ENCODE data around the gene PLCB4. TPM values are rescaled to one million over a fixed set of nuclear protein-coding genes. Genes with fewer than 3 reads are reported as not detected.

PLCB4 gene
- total RNA-seq, 1 experiment from 2014 or later = 0.47 TPM

DNA sequence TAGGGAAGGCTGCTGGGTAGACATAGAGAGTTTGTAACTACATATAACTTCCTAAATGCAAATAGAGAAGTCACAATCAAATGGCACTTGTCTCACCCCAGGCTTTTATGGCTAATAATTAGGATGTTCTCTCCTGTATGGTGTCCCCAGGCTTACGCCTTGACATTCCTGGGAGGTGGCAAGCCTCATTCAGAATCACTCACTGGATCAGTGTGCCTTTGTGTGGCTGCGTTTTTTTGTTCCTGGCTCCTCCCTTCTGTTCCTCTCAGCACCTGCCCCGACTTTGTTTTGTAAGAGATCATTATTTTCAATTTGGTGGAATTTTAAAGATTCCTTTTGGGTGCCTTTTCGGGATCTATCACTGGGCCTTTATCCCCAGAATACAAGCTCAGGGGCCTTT is 451.2 kb downstream of the PLCB4 start:
- no peaks in the 10 kb centered on the region for H3K36me3 ChIP-seq
- no peaks in the 10 kb centered on the region for H3K9me3 ChIP-seq (replicated peaks)
- no peaks in the 10 kb centered on the region; the same call in 1 of the 2 replicates for H3K27me3 ChIP-seq

GRCh38 chr20:9523636-9524035 is 454.7 kb downstream of the PLCB4 start:
- H3K4me3 ChIP-seq = no peak overlapping the region
- no peaks in the 10 kb centered on the region for H3K4me1 ChIP-seq
- H3K27ac ChIP-seq = no peak overlapping the region
- DNase-seq = no peak
- no peaks in the 10 kb centered on the region; the same call in 1 of the 2 replicates for H3K27me3 ChIP-seq
- no peaks in the 10 kb centered on the region for H3K9me3 ChIP-seq (replicated peaks)
- no peaks in the 10 kb centered on the region for H3K36me3 ChIP-seq

More for the DNA sequence above, 451.2 kb downstream of the PLCB4 start:
- H3K27ac ChIP-seq = no peak overlapping the region
- no peak for DNase-seq
- H3K4me1 ChIP-seq = no peaks in the 10 kb centered on the region
- H3K4me3 ChIP-seq = no peak overlapping the region

Measured in SJCRH30 (cell line).